COR-L47 (cell line): ENCODE results near the gene TTC9.

Experiments used
- DNase-seq: peaks from one replicate; lab custom pipeline; 2025; lab: John Stamatoyannopoulos, UW

The TTC9 gene

DNA sequence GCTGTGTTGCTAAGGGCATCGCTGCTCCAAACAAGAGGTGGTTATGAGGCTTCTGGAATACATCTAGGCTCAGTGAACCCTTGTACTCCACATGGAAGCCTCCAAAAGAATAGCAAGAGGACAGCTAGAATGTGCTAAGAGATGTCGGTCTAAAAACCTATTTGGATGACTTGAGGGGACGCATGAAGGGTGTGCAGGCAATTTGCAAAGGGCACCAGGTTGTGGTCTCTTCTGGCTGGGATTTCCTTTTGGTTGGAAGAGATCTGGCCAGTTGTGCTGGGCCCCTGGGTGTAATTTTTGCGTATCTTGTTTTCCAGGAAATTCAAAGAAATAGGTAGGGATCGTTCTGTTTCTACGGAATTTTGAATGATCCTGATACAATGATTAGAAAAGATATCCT is 4.2 kb downstream of the TTC9 start:
- no peak for DNase-seq

GRCh38 chr14:70646705-70647104 is 5.0 kb downstream of the TTC9 start:
- no peak for DNase-seq

DNA sequence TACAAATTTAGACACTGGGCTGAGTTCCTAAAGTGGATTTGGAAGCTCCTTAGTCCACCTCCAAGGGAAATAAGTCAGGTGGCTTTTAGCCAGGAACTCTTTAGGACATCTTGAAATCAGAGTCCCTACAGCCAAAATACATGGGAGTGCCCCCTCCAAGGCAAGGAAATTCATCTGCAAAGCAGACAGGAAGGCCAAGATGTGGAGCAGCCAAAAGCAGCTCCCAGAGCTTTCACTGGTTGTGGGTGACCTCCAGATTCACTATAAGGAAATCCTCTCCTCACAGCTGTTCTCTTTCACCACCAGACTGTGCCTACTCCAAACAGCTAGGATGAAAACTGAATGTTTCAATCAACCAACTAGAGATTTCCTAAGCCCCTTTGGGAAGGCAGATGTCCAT is 6.6 kb downstream of the TTC9 start:
- DNase-seq: no peak

- DNase-seq: no peak
Observed at GRCh38 chr14:70649803-70650202, 8.1 kb downstream of the TTC9 start.

- no peak for DNase-seq
Observed at GRCh38 chr14:70651522-70651921, 9.8 kb downstream of the TTC9 start.

GRCh38 chr14:70652871-70653270 is 11.2 kb downstream of the TTC9 start:
- DNase-seq: no peak

DNA sequence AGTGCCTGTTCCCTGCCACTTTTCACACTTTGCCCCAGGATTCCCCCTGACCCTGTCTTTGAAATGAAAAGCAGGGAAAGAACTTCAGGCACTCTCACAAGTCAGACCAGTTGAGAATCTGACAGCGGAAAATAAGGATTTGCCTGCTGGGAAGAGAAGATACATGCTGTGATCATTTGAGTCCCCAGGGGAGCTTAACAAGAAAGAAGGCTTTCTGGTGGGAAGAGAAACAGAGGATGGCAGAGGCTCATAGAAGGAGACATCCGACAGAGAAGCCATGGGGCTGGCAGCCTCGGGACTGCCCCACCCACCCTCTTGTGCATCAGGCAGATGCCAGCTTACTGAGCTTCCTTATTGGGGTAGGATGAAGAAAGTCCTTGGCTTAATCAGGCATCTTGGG is 11.9 kb downstream of the TTC9 start:
- DNase-seq: no peak

GRCh38 chr14:70654632-70655031 is 12.9 kb downstream of the TTC9 start:
- DNase-seq: no peak

- DNase-seq: no peak
Observed at GRCh38 chr14:70655110-70655826, 13.6 kb downstream of the TTC9 start.

DNA sequence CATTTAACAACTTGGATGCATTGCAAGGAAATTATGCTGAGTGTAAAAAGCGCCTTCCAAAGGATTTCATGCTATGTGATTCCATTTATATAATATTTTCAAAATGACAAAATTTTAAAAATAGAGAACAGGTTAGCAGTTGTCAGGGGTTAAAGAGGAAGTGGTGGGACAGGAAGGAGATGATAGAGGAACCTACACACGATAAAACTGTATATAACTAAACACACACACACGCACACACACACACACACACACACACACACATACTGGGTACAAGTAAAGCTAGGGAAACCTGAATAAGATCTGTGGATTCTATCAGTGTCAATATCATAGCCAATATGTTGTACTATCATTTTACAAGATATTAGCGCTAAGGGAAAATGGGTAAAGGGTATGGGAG is 17.2 kb downstream of the TTC9 start:
- DNase-seq: no peak

- DNase-seq: no peak
Observed at GRCh38 chr14:70660967-70661893, 19.5 kb downstream of the TTC9 start.

GRCh38 chr14:70662080-70662479 is 20.4 kb downstream of the TTC9 start:
- DNase-seq: no peak

DNA sequence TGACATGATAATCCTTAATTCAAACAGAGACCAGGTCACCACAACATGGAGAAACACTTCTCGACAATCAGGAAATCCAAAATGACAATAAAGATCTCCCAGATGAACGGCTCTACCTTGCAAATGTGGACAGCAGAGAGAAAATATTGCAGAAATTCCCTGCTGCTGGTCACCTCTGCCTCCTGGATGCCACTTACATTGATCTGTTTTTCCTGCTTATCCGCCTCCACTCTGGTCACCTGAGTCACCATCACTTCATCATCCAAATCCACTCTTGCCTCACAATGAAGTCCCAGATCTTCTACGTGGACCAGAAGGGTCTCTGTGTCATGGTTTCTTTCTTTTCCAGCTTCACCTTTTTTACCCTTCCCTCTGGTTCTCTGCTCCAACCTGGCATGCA is 21.1 kb downstream of the TTC9 start:
- no peak for DNase-seq

GRCh38 chr14:70663707-70664179 is 22.0 kb downstream of the TTC9 start:
- no peak for DNase-seq

DNA sequence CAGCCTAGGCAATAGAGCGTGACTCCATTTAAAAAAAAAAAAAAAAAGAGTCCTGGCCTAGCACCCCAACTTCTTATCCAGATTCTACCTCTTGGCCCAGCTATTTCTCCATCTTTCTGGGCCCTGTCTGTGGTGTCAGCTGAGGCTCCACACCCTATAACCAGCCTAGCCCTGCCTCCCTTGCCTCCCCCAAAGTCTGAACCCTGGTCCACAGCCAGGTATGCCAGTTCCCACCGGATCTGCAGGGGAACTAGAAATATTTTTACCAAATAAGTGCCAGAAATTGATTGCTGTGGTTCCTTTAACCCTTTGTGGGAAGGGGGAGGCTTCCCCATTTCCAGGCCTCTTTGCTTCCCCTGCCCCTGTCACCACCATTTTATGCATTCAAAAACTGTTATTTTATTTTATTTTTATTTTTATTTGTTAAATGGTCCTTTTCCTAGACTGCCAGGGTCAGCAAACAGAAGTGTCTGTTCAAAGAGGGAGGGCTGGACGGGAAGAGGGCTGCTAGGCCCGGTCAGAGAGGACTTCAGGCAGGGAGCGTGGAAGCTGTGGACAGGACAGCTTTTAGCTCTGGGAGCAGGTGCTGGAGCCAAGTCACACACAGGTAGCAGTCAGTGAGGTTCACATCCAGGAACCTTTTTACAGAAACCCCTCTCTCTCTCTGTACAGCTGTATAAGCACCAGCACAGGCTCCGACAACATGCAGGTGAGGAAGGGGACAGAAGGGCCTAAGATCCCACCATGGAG is 23.2 kb downstream of the TTC9 start:
- no peak for DNase-seq

DNA sequence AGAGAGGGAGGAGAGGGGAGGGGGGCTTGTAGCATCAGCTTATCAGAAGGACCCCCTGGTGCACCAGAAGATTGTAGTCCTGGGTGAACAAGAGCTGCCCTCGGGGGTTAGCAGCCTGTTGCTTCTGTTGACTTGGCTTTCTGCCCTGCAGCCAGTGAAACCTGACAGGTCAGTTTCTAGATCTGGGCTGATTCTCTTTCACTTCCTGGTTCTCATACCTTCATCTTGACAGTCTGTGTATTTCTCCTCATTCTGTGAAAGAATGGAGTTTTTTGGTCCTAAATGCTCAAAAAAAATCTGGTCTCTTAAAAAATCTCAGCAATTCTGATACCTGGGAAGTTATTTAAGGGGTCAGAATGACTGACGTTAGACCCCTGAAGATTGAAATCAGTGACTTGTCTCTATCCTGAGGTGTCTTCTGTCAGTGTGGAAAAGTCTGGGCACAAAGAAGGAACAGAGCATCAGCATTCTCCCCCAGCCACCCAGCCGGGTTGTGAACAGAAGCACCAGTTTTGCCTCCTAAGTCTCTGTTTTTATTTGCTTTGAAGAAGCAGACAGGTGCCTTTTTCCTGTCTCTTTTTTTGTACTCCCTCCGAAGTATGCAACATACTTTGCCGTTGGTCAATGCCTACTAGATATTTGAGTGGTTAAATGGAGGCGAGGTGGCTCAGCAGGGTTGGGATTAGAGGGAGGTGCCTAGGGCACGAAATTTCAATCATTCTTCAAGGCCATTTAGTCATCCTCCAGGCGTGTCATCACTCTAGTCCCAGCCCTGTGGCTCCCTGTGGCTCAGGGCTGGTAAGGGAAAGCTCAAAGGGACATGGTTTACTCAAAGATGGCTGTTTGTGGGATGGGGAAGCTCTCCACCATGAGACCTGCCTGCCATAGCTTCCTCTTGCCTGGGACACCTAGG is 24.0 kb downstream of the TTC9 start:
- no peak for DNase-seq

GRCh38 chr14:70666361-70666686 is 24.6 kb downstream of the TTC9 start:
- no peak for DNase-seq

DNA sequence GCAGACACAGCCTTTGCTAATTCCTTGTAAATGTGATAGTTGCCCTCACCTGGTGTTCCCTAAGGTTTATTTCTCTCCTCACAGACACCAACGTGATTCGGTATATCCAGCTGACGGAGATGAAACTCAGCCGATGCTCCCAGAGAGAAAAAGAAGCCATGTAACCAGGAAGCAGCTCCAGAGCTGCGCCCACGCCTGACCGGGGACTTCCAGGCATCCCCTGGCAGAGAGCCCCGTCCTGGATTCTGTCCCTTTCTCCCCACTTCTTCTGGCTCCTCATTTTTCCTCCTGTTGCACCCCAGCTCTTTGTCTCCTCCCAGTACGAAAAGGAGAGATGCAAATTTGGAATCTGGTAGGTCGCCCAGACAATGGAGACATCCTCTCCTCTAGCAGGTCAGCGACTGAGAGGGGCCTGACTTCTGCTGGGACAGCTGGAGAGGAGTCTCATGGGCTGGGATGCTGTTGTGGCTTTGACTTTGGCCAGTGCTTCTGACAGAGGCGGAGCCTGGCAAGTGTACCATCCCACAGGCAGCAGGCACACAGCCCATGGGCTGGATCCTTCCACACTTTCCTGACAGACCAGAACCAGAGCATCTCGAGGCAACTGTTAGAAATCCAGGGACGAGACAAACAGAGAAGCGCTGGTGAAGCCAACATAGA is 29.4 kb downstream of the TTC9 start:
- DNase-seq: no peak

DNA sequence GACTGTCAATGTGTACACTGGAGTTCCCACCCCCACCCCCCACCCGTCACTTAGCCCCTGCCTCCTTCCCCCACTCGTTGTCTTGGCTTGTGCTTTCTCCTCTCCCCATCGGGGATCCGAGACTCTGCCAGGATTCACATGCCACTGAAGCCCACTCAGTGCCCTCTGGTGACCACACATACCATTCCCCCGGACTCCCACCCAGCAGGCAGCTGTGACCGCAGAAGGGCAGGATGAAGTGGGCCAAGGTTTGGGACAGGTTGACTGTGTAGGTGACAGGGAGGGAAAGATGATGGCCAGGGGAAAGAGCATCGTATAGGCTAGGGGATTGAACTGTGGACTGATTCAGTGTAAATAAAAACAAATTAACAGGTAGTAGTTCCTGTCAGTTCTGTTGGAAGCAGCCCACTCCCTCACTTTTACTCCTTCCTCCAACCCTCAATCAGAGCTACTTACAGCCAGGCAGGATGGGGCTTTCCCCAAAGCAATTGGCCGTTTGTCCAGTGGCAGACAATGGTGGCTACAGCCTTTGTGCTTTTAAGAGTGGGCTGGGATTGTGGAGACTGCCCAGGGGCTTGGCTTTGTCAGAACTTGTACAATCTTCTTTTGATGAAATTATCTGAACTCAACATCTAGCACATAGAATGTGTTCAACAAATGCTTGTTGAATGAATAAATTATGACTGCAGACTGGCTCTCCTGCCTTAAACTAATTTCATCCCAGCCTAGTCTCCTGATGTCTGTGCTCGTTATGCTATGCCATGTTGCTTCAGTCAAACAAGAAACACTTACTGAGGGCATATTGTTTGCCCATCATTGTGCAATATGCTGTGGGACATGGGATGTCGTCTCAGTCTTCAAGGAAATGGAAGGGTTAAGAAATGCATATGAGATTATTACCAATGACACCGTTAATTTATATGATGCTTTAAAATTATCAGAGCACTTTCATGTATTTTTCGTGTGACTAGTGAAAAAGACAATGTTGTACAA is 30.2 kb downstream of the TTC9 start:
- no peak for DNase-seq

- DNase-seq: no peak
Observed at GRCh38 chr14:70677341-70677740, 35.6 kb downstream of the TTC9 start.
